NCI-H524 (cell line): ENCODE measurements around the gene SLC4A9.

ENCODE experiments used
- DNase-seq, 2 experiments: peaks; one replicate each; lab custom pipeline; 2025; lab: John Stamatoyannopoulos, UW

SLC4A9 gene

GRCh38 chr5:140361901-140362300 is 1.9 kb downstream of the SLC4A9 start:
- no peak for DNase-seq

- DNase-seq = no peak
Observed at GRCh38 chr5:140362311-140362710, 2.3 kb downstream of the SLC4A9 start.

GRCh38 chr5:140362875-140363630 is 3.1 kb downstream of the SLC4A9 start:
- peak; percentile 8 to 23 for DNase-seq

GRCh38 chr5:140363631-140364471 is 3.9 kb downstream of the SLC4A9 start:
- DNase-seq = no peak

GRCh38 chr5:140364472-140364765 is 4.4 kb downstream of the SLC4A9 start:
- DNase-seq = no peak

DNA sequence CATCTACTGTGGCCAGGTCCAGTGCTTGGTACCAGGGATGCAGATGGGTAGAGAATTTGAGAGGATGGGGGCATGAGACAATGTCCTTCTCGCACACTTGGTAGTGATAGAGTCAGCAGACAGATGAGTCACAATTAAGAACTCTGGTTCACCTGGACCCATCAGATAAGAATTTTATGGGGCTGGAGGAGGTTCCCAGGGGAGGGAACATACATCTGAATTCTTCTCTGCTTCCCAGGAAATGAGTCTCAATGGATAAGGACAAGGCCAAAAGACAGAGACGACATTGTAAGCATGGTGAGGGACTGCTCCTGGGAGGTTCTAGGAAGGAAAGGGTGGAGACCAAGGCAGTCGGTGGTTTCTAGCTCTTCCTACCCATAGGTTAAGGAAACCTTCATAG is 5.3 kb downstream of the SLC4A9 start:
- DNase-seq = no peak

- no peak for DNase-seq
Observed at GRCh38 chr5:140365941-140366340, 5.9 kb downstream of the SLC4A9 start.

- DNase-seq = no peak
Observed at GRCh38 chr5:140366589-140367255, 6.7 kb downstream of the SLC4A9 start.

DNA sequence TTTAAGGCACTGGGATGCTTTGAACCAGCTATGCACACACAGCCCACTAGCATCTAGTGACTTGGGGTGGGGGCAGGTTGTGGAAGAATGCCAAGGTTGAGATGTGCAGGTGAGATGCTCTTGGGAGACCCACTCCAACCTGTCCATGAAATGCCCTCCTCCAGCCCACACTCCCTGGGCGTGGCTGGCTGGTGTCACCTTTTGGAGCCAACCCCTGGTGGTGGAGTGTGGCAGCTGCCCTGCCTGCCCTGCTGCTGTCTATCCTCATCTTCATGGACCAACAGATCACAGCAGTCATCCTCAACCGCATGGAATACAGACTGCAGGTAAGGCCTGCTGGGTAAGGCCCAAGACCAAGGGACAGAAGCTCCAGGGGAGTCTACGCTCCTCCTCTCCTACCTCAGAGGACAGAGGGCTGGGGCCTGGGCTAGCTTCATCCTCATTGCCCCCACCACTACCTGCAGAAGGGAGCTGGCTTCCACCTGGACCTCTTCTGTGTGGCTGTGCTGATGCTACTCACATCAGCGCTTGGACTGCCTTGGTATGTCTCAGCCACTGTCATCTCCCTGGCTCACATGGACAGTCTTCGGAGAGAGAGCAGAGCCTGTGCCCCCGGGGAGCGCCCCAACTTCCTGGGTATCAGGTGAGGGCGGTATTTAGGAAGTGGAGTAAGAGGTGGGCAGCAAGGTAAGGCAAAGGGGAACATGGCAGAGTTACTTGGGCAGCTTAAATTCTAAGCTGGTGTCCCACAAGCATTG is 7.4 kb downstream of the SLC4A9 start:
- no peak for DNase-seq

DNA sequence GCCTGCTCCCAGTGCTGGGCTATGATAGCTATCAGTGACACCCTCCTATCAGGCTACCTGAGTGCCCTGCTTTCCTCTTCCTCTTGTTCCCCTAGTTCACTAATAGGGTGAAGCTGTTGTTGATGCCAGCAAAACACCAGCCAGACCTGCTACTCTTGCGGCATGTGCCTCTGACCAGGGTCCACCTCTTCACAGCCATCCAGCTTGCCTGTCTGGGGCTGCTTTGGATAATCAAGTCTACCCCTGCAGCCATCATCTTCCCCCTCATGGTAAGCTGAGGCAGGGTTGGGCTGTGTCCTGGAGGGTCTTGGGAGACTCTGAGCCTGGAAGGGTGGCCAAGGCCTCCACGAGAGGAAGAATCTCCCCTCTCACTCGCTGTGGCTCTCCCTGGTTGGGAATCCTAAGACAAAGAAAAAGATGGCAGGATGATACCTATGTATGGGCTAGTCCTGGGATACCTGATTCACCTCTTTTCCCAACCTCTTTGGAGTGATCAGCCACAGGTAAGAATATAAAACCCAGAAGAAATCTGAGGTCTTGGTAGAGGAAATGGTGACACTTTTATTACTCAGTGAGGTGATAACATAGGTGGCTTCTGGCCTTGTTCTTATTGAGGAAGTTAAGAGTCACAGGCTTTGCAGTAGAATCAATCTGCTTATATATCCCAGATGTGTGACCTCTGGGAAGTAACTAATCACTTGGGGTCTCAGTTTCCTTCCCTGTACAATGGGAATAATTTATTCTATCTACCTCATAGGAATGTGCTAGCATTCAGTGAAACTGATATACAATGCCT is 11.6 kb downstream of the SLC4A9 start:
- DNase-seq = no peak

DNA sequence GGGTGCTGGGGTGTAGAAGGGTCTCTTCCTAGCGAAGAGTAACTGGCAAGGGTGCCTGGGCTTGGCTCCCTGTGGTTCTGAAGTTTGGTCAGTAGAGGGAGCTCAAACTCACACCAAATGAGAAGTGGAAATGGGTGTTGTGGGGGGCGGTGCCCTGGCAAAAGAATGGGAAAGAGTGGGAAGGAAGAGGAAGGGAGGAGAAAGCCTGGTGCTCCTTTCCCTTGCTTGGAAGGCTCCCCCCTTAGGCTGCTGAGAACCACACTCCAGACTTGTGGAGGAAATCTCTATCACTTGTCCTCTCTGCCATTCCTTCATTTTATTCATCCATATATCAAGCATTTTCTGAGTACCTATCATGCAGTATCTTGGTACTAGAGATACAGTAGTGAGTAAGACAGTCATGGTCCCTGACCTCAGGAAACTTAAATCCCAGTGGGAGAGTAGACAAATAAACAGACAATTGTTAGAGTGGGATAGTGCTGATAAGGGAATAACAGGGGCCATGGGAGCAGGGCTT is 13.0 kb downstream of the SLC4A9 start:
- DNase-seq = peak; percentile 28 to 76

DNA sequence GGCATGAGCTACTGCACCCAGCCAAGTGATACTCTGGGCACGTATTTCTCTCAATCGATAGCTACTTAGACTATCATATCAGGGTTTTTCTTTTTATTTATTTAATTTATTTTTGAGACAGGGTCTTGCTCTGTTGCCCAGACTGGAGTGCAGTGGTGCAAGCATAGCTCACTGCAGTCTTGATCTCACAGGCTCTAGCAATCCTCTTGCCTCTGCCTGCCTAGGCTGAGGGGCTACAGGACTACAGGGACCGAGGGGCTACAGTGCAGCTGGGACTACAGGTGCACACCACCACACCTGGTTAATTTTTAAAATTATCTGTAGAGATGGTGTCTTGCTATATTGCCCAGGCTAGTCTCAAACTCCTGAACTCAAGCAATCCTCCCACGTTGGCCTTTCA is 21.4 kb downstream of the SLC4A9 start:
- DNase-seq = no peak

DNA sequence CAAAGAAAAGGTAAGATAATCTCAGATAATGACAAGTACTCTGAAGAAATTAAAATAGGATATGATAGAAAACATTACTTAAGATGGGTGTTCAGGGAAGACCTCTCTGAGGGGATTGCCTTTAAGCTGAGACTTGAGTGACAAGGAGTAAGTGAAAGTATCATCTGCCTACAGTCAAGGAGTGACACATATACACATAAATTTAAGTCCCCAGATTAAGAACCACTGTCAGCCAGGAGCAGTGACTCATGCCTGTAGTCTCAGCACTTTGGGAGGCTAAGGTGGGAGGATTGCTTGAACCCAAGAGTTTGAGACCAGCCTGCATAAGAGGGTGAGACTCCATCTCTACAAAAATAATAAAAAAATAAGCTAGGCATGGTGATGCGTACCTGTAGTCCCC is 22.0 kb downstream of the SLC4A9 start:
- no peak for DNase-seq

DNA sequence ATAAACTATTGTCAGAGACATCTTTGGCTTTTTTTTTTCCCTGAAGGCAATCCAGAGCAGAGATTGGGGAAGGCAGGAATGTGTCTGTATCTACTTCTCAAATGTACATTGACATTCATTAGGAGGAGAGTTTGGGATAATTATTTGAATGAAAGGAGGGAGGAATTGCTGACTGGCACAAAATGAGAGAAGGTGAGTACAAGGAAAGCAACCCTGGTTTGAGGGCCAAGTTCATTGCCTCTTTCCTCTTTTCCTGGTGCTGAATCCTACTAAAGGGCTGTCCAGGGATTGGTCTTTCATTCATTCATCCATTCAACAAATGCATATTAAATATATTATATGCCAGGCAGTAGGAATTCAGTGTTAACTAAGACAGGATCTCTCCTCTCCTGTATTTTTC is 22.9 kb downstream of the SLC4A9 start:
- no peak for DNase-seq

DNA sequence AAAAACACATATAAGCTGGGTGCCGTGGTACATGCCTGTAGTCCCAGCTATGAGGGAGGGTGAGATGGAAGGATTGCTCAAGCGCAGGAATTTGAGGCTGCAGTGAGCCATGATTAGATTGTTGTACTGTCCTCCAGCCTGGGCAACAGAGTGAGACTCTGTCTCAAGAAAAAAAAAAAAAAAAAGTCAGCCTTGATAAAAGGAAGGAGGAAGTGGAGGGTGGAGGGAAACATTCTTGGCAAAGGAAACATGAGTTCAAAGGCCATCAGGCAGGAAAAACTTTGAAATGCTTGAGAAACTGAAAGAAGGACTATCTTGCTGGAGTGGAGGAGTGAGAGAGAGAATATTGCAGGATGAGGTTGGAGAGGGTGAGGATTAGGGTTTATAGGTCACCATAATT is 23.3 kb downstream of the SLC4A9 start:
- DNase-seq = no peak

DNA sequence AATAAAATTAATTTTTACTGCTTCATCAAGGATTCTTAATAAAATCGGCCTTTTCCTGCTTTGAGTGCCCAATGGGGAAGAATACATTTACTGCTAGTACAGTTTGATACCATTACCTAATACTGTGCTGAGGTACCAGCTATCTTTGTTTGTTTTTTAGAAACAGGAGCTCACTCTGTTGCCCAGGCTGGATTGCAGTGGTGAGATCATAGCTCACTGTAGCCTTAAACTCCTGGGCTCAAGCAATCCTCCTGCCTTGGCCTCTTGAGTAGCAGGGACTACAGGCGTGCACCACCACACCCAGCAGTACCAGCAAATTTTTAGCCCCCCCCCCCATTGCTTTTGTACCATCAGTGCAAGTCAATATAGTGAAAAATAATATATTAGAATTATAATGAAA is 28.1 kb downstream of the SLC4A9 start:
- DNase-seq = no peak

GRCh38 chr5:140391312-140391711 is 31.3 kb downstream of the SLC4A9 start:
- DNase-seq = no peak

GRCh38 chr5:140391732-140392131 is 31.7 kb downstream of the SLC4A9 start:
- no peak for DNase-seq

DNA sequence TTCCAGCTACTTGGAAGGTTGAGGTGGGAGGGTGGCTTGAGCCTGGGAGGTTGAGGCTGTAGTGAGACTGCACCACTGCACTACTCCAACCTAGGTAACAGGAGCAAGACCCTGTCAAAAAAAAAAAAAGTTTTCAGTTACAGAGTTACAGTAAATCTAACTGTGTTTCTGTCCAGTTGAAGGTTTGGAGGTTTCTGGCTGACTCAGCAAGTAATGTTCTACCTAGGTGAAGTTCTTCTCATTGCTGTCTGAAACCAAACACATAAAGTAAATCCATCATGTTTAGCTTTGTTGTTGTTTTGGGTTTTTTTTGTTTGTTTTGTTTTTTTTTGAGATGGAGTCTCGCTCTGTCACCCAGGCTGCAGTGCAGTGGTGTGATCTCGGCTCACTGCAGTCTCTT is 33.7 kb downstream of the SLC4A9 start:
- no peak for DNase-seq

GRCh38 chr5:140398379-140398811 is 38.4 kb downstream of the SLC4A9 start:
- DNase-seq = no peak
